H9 (cell line): ENCODE results near the gene EEF1G. TPM values are rescaled to one million over a fixed set of nuclear protein-coding genes. Genes with fewer than 3 reads are reported as not detected.

Source experiments
- DNase-seq: peaks from one replicate; pipeline ENCODE4 v3.0.0-alpha.2; 2017
- H2AFZ ChIP-seq: one replicate; pipeline ENCODE4 v1.6.1; 2013; ENCODE audit warnings: mild to moderate bottlenecking, low read length, control low read depth, moderate library complexity
- H2AK5ac ChIP-seq: 2 replicates; pipeline ENCODE4 v1.6.1; 2013; ENCODE audit warnings: low read length, control low read depth, mixed read lengths; ENCODE audit not compliant: insufficient read length
- H2BK120ac ChIP-seq: one replicate; pipeline ENCODE4 v1.6.1; 2013; ENCODE audit warnings: low read depth, mild to moderate bottlenecking, low read length, control low read depth, inconsistent platforms; ENCODE audit not compliant: poor library complexity, severe bottlenecking
- H2BK12ac ChIP-seq: 2 replicates; pipeline ENCODE4 v1.6.1; 2013; ENCODE audit warnings: low read length, control low read depth, mixed read lengths, low read depth; ENCODE audit not compliant: insufficient read length
- H2BK15ac ChIP-seq: 2 replicates; pipeline ENCODE4 v1.6.1; 2013; ENCODE audit warnings: low read depth, low read length, control low read depth
- H2BK20ac ChIP-seq: one replicate; pipeline ENCODE4 v1.6.1; 2013; ENCODE audit warnings: low read depth, mild to moderate bottlenecking, low read length, control low read depth, inconsistent platforms; ENCODE audit not compliant: poor library complexity, severe bottlenecking
- H2BK5ac ChIP-seq: 2 replicates; pipeline ENCODE4 v1.6.1; 2013; ENCODE audit warnings: low read length, control low read depth, mixed read lengths; ENCODE audit not compliant: insufficient read length
- H3K14ac ChIP-seq: 2 replicates; pipeline ENCODE4 v1.6.1; 2013; ENCODE audit warnings: low read length, control low read depth; ENCODE audit not compliant: insufficient read depth
- H3K18ac ChIP-seq: 2 replicates; pipeline ENCODE4 v1.6.1; 2013; ENCODE audit warnings: low read depth, mild to moderate bottlenecking, mixed read lengths, low read length, control low read depth; ENCODE audit not compliant: insufficient read length
- H3K23ac ChIP-seq: 2 replicates; pipeline ENCODE4 v1.6.1; 2013; ENCODE audit warnings: low read length, control low read depth, mixed read lengths, low read depth; ENCODE audit not compliant: insufficient read length
- H3K23me2 ChIP-seq: 2 replicates; pipeline ENCODE4 v1.6.1; 2013; ENCODE audit warnings: low read depth, mild to moderate bottlenecking, mixed read lengths, low read length, control low read depth; ENCODE audit not compliant: insufficient read length, poor library complexity, severe bottlenecking
- H3K27ac ChIP-seq: 2 replicates; pipeline ENCODE4 v1.5.1; 2013; ENCODE audit warnings: low read length, control low read depth, mixed read lengths, low read depth; ENCODE audit not compliant: insufficient read length
- H3K27me3 ChIP-seq: 2 replicates; pipeline ENCODE4 v1.6.1; 2013; ENCODE audit warnings: low read length, control low read depth, inconsistent platforms; ENCODE audit not compliant: insufficient read depth
- H3K4ac ChIP-seq: 2 replicates; pipeline ENCODE4 v1.6.1; 2013; ENCODE audit warnings: low read depth, mild to moderate bottlenecking, control low read depth, inconsistent platforms, low read length, moderate library complexity
- H3K4me1 ChIP-seq: 2 replicates; pipeline ENCODE4 v1.6.1; 2013; ENCODE audit warnings: low read length, control low read depth, inconsistent platforms; ENCODE audit not compliant: insufficient read depth
- H3K4me2 ChIP-seq: 2 replicates; pipeline ENCODE4 v1.6.1; 2013; ENCODE audit warnings: low read length, control low read depth, mixed read lengths; ENCODE audit not compliant: insufficient read length, insufficient read depth
- H3K56ac ChIP-seq: 2 replicates; pipeline ENCODE4 v1.6.1; 2013; ENCODE audit warnings: low read depth, mild to moderate bottlenecking, mixed read lengths, low read length, control low read depth; ENCODE audit not compliant: insufficient read length
- H3K79me1 ChIP-seq: 2 replicates; pipeline ENCODE4 v1.6.1; 2013; ENCODE audit warnings: low read depth, mild to moderate bottlenecking, moderate library complexity, low read length, control low read depth, inconsistent platforms; ENCODE audit not compliant: insufficient read depth, poor library complexity, severe bottlenecking
- H3K79me2 ChIP-seq: 2 replicates; pipeline ENCODE4 v1.6.1; 2013; ENCODE audit warnings: low read length, control low read depth, inconsistent platforms; ENCODE audit not compliant: insufficient read depth
- H3K9ac ChIP-seq: 2 replicates; pipeline ENCODE4 v1.6.1; 2013; ENCODE audit warnings: low read length, control low read depth, mixed read lengths; ENCODE audit not compliant: insufficient read length; ENCODE audit errors: extremely low read depth
- H3K9me3 ChIP-seq: one replicate; pipeline ENCODE4 v1.6.1; 2013; ENCODE audit warnings: low read depth, low read length, inconsistent platforms; ENCODE audit not compliant: control insufficient read depth
- H3T11ph ChIP-seq: one replicate; pipeline ENCODE4 v1.6.1; 2013; ENCODE audit warnings: mild to moderate bottlenecking, low read length, control low read depth, inconsistent platforms
- H4K20me1 ChIP-seq: one replicate; pipeline ENCODE4 v1.6.1; 2013; ENCODE audit not compliant: control insufficient read depth, insufficient read length, insufficient read depth
- H4K5ac ChIP-seq: 2 replicates; pipeline ENCODE4 v1.6.1; 2013; ENCODE audit warnings: low read depth, mild to moderate bottlenecking, mixed read lengths, low read length, control low read depth; ENCODE audit not compliant: insufficient read length
- H4K8ac ChIP-seq: replicated peaks from 2 replicates; pipeline ENCODE4 v1.6.1; 2013; ENCODE audit warnings: low read length, control low read depth, mixed read lengths, low read depth; ENCODE audit not compliant: insufficient read length
- H4K91ac ChIP-seq: 2 replicates; pipeline ENCODE4 v1.6.1; 2013; ENCODE audit warnings: low read depth, mild to moderate bottlenecking, moderate library complexity, mixed read lengths, low read length, control low read depth; ENCODE audit not compliant: insufficient read length
- H3K27ac Mint-ChIP-seq, 3 experiments: 2 replicates in 2 of 3; 3 replicates in 1 of 3; pipeline ENCODE4 v1.8.0; 2020 to 2021; ENCODE audit warnings: mixed read lengths in 3 of 3, mild to moderate bottlenecking in 1 of 3, moderate library complexity in 1 of 3
- H3K27me3 Mint-ChIP-seq: 2 replicates; pipeline ENCODE4 v1.8.0; 2021; ENCODE audit warnings: low read depth, mild to moderate bottlenecking, moderate library complexity, mixed read lengths
- H3K36me3 Mint-ChIP-seq, 3 experiments: 2 replicates in 2 of 3; 3 replicates in 1 of 3; pipeline ENCODE4 v1.8.0; 2020 to 2021; ENCODE audit warnings: low read depth in 3 of 3, mixed read lengths in 3 of 3; ENCODE audit not compliant: insufficient read depth in 1 of 3
- H3K4me1 Mint-ChIP-seq, 2 experiments: 2 replicates each; pipeline ENCODE4 v1.8.0; 2020; ENCODE audit warnings: mixed read lengths in 2 of 2
- H3K4me3 Mint-ChIP-seq, 2 experiments: 2 replicates in 1 of 2; 3 replicates in 1 of 2; pipeline ENCODE4 v1.8.0; 2020 to 2021; ENCODE audit warnings: mild to moderate bottlenecking in 2 of 2, mixed read lengths in 2 of 2, moderate library complexity in 1 of 2
- H3K9me3 Mint-ChIP-seq, 2 experiments: 2 replicates in 1 of 2; 3 replicates in 1 of 2; pipeline ENCODE4 v1.8.0; 2020; ENCODE audit warnings: mild to moderate bottlenecking in 2 of 2, mixed read lengths in 2 of 2, moderate library complexity in 1 of 2
- WGBS: extraction: QIAGEN DNeasy Blood & Tissue Kit; methylation state at CpG from one replicate; pipeline ENCODE4 v1.1.7; 2013; ENCODE audit warnings: missing lambda C conversion rate, low lambda C conversion rate, mixed read lengths; ENCODE audit not compliant: insufficient read length; ENCODE audit errors: extremely low coverage; 5-methylcytosine and 5-hydroxymethylcytosine counted together
- total RNA-seq: library from RNA; stranded (reverse); gene quantifications from 2 replicates; pipeline ENCODE4 v1.2.1, GENCODE V29; 2021
- TF ChIP-seq, protein P1 (sequence below): fragments of 200-600 bp; sonication (generic); conservative IDR thresholded peaks from 3 replicates; pipeline ENCODE4 v1.8.0; 2021; ENCODE audit warnings: antibody characterized with exemption, mild to moderate bottlenecking

The EEF1G gene
- total RNA-seq, 1 experiment from 2014 or later: 1,790 TPM

DNA sequence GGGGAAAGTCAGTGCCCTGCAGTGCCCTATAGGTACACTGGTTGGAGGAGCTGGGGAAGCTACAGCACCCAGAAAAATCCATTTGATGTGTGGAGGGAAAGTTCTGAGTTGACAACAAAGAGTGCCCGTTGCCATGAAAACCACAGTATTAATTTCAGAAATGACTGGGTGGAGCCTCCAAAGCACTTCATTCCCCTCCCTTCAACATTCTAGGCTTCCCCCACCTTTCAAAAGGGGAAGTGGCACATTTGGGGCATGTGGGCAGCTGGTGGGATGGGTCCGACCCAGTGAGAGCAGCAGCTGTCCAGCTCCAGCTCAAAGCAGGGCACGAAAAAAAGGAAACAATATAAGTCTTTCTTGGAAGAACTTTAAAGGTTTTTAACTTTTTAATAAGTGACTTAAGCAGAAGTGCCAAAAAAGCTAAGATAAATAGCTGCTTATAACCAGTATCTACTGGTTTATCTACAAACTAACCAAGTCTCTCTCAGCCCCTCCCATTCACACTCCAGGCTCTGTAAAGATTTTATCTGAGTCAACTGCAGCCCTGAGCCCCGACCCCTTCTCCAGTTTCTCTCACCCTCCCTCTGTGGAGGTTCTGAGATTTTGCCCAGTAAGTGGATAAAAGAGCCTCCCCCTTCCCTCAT is 18.1 kb downstream of the EEF1G start:
- H2BK5ac ChIP-seq: no peak overlapping the region
- no peak overlapping the region for H3K4me2 ChIP-seq
- TF ChIP-seq, protein P1, sequence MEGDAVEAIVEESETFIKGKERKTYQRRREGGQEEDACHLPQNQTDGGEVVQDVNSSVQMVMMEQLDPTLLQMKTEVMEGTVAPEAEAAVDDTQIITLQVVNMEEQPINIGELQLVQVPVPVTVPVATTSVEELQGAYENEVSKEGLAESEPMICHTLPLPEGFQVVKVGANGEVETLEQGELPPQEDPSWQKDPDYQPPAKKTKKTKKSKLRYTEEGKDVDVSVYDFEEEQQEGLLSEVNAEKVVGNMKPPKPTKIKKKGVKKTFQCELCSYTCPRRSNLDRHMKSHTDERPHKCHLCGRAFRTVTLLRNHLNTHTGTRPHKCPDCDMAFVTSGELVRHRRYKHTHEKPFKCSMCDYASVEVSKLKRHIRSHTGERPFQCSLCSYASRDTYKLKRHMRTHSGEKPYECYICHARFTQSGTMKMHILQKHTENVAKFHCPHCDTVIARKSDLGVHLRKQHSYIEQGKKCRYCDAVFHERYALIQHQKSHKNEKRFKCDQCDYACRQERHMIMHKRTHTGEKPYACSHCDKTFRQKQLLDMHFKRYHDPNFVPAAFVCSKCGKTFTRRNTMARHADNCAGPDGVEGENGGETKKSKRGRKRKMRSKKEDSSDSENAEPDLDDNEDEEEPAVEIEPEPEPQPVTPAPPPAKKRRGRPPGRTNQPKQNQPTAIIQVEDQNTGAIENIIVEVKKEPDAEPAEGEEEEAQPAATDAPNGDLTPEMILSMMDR: no peak
- no peaks in the 10 kb centered on the region for H3K79me1 ChIP-seq
- no CpG with 5 or more reads among the region's 4 CpGs for WGBS
- DNase-seq: no peak
- H4K91ac ChIP-seq: no peak overlapping the region
- peaks cover 67 to 80% of the 10 kb centered on the region in 2 experiments for H3K4me1 Mint-ChIP-seq
- peaks cover 2% of the 10 kb centered on the region for H4K20me1 ChIP-seq
- no peaks in the 10 kb centered on the region; a peak in 2 of 5 replicates for H3K9me3 Mint-ChIP-seq
- H3K56ac ChIP-seq: no peak overlapping the region
- H3K27ac Mint-ChIP-seq: peak overlapping the region; percentile 93 to 98 (median 96); a peak in 6 of 7 replicates
- no peak overlapping the region for H3K14ac ChIP-seq
- H4K8ac ChIP-seq: no peak overlapping the region
- H3K23me2 ChIP-seq: no peaks in the 10 kb centered on the region
- H2BK20ac ChIP-seq: no peak overlapping the region
- H3T11ph ChIP-seq: no peak overlapping the region
- H3K36me3 Mint-ChIP-seq: peaks cover 23 to 53% (median 40%) of the 10 kb centered on the region in 3 experiments
- H3K23ac ChIP-seq: no peak overlapping the region
- H2BK12ac ChIP-seq: no peak overlapping the region
- H3K9me3 ChIP-seq: no peaks in the 10 kb centered on the region
- no peak overlapping the region for H2BK120ac ChIP-seq
- no peak overlapping the region for H3K18ac ChIP-seq
- H4K5ac ChIP-seq: no peak overlapping the region
- no peaks in the 10 kb centered on the region for H3K27me3 ChIP-seq
- no peak overlapping the region for H2BK15ac ChIP-seq
- peaks cover 10% of the 10 kb centered on the region for H3K27me3 Mint-ChIP-seq
- H2AK5ac ChIP-seq: no peak overlapping the region
- peak overlapping the region in 1 of 2 experiments; percentile 51; a peak in 1 of 5 replicates for H3K4me3 Mint-ChIP-seq
- H2AFZ ChIP-seq: no peak overlapping the region
- peaks cover 22% of the 10 kb centered on the region; the same call in 1 of the 2 replicates for H3K4me1 ChIP-seq
- H3K79me2 ChIP-seq: no peaks in the 10 kb centered on the region
- no peak overlapping the region for H3K9ac ChIP-seq
- H3K27ac ChIP-seq: no peak overlapping the region
- H3K4ac ChIP-seq: no peak overlapping the region
